LNCaP clone FGC (cell line): ENCODE results near the gene ZNF423.

ENCODE experiments used
- DNase-seq: peaks from one replicate; pipeline ENCODE4 v3.0.0-alpha.2; 2011; ENCODE audit warnings: low read depth
- H3K4me3 ChIP-seq: 2 replicates; pipeline ENCODE4 v1.5.1; 2011; ENCODE audit warnings: mild to moderate bottlenecking, low read depth, low read length, control low read depth
- TF ChIP-seq, protein P1 (sequence below): IDR thresholded peaks from 2 replicates; pipeline ENCODE4 v1.5.1; 2012; ENCODE audit warnings: mild to moderate bottlenecking; ENCODE audit not compliant: control insufficient read depth, insufficient read depth; ENCODE audit errors: extremely low read depth

ZNF423 gene

DNA sequence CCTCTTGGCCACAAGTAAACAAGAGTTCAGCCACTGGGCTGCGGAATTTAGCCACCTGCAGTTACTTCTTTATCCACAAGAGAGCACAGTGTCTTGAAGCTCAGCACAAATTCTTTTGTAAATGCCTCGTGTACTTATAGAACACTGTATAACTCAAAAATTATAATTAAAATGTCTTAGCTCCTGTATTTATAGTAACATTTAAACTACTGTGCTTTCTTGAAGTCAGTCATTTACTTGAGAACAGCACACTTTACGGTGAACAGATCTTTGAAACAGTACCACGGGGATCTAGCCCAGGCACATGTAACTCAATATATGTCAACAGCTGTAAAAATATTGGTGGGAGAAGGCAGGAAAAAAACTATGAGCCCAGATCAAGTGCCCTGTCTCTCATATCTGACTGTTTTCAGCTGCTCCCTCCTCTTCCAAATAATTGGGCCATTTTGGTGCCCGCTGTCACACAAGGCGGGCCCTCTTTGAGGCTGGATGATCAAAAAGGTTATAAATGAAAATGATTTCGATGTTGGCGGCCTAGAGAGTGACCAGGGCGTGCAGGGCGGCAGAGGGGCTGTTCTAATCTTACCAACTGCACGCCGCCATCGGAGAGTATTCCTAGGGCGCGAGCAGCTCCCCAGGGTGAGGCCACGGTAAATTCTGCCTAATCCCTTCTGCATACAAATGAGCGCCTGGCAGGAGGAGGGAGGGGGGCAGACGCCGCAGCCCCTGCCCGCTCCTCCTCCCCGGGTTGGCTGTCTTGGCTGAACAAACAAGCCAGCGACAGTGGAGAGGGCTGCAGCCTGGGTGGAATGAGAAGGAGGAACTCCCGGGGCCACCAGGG, 299.1 kb downstream of the ZNF423 start:
- peak; percentile 8 for DNase-seq
- H3K4me3 ChIP-seq: no peak overlapping the region
- TF ChIP-seq, protein P1, sequence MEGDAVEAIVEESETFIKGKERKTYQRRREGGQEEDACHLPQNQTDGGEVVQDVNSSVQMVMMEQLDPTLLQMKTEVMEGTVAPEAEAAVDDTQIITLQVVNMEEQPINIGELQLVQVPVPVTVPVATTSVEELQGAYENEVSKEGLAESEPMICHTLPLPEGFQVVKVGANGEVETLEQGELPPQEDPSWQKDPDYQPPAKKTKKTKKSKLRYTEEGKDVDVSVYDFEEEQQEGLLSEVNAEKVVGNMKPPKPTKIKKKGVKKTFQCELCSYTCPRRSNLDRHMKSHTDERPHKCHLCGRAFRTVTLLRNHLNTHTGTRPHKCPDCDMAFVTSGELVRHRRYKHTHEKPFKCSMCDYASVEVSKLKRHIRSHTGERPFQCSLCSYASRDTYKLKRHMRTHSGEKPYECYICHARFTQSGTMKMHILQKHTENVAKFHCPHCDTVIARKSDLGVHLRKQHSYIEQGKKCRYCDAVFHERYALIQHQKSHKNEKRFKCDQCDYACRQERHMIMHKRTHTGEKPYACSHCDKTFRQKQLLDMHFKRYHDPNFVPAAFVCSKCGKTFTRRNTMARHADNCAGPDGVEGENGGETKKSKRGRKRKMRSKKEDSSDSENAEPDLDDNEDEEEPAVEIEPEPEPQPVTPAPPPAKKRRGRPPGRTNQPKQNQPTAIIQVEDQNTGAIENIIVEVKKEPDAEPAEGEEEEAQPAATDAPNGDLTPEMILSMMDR: peak; percentile 57

DNA sequence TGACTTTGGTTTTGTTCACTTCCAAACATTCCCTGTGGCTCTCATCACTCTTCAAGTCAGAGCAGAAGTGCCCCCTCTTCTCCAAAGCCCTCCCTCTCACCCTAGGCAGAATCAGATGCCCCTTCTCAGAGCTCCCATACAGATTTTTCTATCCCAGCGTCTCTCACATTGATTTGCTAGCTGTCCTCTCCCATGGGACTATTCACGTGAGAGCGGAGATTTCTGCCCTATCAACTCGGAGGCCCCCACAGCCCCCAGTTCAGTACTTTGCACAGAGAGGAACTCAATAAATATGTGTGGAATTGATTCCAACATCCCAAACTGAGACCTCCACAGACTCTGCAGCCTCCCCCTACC, 299.7 kb downstream of the ZNF423 start:
- TF ChIP-seq, protein P1: no peak
- H3K4me3 ChIP-seq: no peak overlapping the region
- DNase-seq: no peak

DNA sequence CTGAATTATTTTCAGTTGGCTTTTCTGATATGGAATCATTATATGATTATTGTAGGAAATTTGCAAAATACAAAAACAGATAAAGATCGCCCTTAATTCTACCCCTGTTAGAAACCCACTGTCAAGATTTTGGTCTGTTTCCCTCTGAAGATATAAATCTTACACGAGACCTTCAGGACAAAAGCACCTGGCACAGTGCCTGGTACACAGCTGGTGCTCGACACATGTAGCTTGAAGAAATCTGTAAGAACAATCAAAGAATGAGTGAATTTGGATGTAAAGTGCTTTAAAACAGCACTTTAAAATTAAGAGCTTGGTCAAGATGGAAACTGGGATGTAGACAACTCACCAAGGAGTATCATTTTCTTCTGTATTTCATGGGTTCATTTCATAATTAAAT, 301.2 kb downstream of the ZNF423 start:
- no peak for DNase-seq
- TF ChIP-seq, protein P1: no peak
- no peak overlapping the region for H3K4me3 ChIP-seq

DNA sequence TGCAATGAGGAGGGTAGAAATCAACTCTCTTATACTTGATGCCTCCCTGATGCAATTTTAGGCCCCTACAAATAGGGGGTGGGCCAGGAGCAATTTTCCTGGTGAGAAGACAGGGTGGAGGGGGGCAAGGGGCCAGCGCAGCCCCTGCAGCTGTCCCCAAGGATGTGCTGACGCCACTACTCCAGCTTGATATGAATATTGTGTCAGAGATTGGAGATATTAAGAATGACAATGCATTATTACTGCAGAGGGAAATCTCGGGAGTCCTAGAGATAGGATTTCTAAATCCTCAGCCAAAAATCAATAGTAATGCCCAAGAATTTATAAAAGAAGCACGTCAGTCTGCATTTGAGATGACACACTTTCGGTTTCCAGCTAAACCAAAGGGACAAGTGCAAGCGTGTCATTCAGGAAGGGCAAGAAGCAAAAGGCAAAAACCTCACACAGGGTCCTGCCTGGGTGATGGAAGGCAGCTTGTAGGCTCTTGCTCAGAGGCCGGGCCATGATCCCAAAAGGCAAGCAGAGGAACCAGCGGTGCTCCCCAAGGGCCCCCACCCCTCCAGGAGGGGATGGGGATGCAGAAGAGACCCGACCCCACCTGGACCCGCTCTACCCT, 303.5 kb downstream of the ZNF423 start:
- H3K4me3 ChIP-seq: no peak overlapping the region
- no peak for DNase-seq
- TF ChIP-seq, protein P1: no peak

DNA sequence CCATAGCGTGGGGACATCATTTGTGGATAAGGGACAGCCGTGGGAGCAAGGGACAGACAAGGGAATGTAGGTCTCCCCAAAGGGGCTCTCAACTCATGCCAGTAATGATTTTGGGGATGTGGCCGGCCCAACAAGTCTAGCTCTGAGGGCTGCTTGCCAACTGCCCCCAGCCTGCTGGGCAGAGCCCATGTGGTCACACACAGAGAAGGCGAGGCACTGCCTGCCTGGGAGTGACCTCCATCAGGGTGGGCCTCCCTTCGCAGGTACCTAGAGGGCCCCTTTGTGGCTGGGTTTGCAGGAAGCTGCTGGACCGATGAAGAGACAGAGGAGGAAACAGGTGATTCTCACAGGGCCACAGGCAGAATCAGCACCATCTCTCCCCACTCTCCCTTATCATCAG, 305.2 kb downstream of the ZNF423 start:
- TF ChIP-seq, protein P1: no peak
- H3K4me3 ChIP-seq: no peak overlapping the region
- DNase-seq: no peak

DNA sequence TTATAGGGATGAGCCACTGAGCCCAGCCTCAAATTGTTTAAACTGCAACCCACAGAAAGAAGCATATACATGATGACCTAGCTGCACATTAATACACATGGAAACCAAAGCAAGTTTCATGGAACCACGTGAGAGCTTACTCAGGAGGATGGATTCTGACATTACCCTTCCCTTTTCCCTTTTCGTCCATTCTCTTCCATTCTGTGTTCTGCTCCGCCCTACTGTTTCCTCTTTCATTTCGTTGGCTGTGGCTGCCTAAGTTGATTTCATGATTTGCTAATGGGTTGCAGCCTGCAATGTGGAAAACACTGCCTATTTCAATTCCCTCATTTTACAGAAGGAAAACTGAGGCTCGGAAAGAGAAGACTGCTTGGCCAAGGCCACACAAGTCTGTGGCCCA, 305.8 kb downstream of the ZNF423 start:
- TF ChIP-seq, protein P1: no peak
- no peak overlapping the region for H3K4me3 ChIP-seq
- DNase-seq: no peak
